GOT3 (cell line): Measurements from ENCODE around the gene CDRT4.
"Not testable (repeated sequence)": the region's sequence is repeated elsewhere in the genome, so short reads cannot be mapped to it uniquely, and the experiment has no call there.

Experiments used
- DNase-seq: peaks from one replicate; lab custom pipeline; 2025; ENCODE audit warnings: mixed read lengths; lab: John Stamatoyannopoulos, UW

CDRT4 gene

GRCh38 chr17:15467592-15467991 lies at the start of gene CDRT4:
TSS of gene CDRT4 (minus strand) at chr17:15467621. CDS start at chr17:15440238, 27,383 bp downstream.
- DNase-seq, result no peak

DNA sequence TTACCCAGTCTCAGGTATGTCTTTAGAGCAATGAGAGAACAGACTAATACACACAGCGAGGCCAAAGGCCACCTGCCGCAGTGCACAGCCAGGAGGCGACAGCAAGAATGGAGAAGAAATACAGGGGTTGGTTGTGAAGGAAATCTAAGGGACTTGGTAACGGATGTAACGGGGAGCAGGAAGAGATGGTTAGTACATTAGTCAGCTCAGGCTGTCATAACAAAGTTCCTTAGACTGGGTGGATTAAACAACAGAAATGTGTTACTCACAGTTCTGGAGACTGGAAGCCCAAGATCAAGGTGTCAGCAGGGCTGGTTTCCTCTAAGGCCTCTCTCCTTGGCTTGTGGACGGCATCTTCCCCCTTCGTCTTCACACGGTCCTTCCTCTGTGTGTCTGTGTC lies 48.7 kb upstream of the CDRT4 start:
- no peak for DNase-seq

DNA sequence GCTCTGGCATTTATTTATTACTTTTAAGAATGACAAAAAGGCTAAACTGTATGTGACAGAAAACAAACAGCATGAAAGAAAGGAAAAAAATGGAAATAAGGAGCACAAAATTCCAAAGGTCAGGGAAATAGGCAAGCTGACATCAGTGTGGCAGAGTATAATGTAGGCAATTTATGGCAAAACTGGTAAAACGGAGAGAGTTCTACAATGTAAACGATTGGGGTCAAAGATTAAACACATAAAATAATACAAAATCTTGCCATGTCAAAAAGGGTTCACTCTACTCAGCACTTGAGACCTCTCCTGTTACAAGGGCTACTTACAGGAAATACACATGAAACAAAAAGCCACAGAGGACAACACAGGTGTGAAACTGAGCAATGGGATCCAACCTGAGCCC lies 47.0 kb upstream of the CDRT4 start:
- DNase-seq, result no peak

DNA sequence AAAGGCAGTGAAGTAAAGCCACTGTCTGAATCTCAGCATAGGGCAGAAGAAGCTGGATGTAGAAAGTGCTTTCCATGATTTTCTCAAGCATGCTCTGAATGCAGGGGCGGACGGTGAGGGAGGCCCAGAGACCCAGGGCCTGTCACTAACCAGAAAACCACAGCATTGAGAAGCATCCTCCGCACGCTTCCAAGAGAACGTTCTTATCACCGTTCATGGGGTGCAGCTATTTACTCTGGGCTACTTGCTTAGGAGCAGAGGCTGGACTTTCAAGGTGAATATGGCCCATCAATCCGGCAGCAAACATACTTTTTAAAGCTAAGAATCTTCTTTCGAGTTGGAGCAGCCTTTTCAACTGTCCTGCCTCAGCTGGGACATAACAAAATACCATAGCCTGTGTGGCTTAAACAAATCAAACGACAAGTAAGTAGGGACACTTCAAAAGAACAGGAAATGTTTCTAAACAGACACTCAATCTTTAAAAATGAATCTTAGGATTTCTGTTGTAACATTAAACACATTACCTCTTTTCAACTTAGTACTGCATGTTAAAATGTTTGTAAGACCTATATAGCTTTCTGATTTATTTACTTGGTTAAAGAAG lies 46.5 kb upstream of the CDRT4 start:
- DNase-seq, result no peak

DNA sequence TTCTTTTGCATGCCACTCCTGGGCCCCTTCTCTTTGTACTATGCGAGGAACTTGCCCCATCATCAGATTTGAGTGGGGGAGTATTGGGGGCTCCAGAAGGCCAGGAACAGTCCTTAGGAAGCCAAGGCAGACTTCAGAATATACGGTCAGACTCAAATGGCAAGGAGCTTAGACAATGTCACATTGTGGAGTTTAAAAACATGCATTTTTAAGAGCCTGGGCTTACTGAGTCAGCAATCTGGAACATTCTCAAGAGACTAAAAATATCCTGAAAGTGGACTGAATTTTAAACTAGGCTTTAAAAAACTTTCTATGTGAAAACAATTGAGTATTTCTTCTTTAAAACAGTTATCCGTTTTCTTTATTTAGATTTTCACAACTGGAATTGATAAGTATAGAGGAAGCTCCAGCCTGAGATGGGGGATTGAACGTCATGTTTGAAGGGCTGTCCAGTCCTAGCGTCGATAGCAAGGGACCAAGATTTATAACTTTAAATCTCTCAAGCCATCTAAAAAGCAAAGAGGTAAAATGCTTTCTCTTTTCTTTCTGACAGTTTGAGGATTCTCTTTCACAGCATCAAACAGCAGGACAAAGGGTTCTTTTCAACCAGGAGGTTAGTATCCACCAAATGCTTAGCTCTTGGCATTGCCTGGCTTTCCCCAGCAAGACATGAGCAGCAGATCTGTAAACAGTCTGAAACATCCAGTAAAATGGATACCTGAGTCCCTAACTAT lies 45.8 kb upstream of the CDRT4 start:
- no peak for DNase-seq

GRCh38 chr17:15512071-15512709 lies 44.8 kb upstream of the CDRT4 start:
- no peak for DNase-seq

GRCh38 chr17:15511142-15511541 lies 43.7 kb upstream of the CDRT4 start:
- DNase-seq, result no peak

DNA sequence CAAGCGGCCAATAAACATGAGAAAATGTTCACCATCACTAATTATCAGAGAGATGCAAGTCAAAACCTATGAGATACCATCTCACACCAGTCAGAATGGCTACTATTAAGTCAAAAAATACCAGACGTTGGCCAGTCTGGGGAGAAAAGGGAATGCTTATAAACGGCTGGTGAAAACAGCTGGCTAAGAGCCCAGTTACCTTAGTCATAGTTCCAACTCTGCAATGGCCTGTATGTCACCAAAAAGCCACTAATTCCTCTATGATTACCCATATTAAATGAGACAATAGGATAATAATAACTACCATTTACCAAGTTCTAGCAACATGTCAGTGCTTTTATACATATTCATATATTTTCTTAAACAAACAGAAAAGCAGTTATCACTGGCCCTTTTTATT lies 42.9 kb upstream of the CDRT4 start:
- no peak for DNase-seq

DNA sequence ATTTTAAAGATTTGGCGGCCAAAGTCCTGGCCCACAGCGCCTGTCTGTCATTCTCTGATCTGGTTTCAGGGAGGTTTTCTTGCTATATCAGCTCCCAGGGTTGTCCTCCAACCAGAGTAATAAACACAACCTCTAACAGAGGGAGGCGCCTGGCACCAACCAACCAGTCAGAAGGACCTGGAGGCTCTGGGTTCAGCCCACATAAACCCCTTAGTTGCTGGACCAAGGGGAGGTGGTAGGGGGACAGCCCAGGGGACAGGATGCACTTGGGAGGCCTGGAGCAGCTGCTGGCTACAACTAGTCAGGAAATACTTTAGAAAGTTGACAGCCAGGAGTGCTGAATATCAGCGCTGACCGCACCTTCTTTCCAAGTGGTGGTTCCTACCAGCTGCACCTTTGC lies 41.7 kb upstream of the CDRT4 start:
- no peak for DNase-seq

DNA sequence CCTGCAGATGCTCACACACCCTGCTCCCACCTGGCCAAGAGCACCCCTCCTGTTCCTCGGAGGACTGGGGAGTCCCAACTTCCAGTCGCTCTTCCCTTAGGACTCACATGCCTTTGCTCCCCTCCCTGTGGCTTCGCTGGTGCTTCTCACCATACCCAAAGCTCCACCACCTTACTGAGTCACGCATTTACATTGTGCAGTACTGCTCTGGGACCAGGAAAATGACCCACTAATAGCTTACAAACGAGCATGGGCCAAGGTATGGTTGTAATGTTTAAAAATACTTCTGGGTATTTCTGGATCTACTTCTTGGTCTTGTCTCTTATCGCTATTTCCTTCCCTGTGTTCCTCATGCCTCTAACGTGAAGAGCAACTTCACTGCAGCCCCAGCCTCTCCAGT lies 41.0 kb upstream of the CDRT4 start:
- no peak for DNase-seq

DNA sequence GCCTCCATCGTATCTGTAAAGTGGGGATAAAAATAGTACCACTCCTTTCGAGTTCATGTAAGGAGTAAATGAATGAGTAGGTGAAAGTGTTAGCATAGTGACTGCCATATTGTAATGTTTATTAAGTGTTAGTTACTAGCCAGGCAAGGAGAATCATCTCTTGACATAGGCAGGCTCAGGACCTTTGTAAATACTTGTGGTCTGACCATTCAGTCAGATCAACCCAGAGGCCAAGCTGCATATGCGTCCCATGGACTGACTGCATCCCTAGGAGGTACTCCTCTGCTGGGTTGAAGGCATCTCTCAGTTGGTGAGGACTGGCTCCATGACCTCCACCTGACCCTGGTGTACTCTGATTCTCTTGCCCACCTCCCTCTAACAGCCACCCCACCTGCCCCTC lies 40.5 kb upstream of the CDRT4 start:
- DNase-seq, result no peak

GRCh38 chr17:15507001-15507400 lies 39.6 kb upstream of the CDRT4 start:
- DNase-seq, result no peak

- DNase-seq, result not testable (repeated sequence)
These were observed 38.3 kb upstream of the CDRT4 start for GRCh38 chr17:15505708-15506107.

GRCh38 chr17:15503731-15504130 lies 36.3 kb upstream of the CDRT4 start:
- no peak for DNase-seq

GRCh38 chr17:15502369-15503112 lies 35.1 kb upstream of the CDRT4 start:
- DNase-seq, result peak; percentile 60

- DNase-seq, result no peak
These were observed 34.4 kb upstream of the CDRT4 start for GRCh38 chr17:15501793-15502192.

GRCh38 chr17:15501282-15501681 lies 33.9 kb upstream of the CDRT4 start:
- no peak for DNase-seq

- no peak for DNase-seq
These were observed 30.7 kb upstream of the CDRT4 start for GRCh38 chr17:15498107-15498506.

- DNase-seq, result no peak
These were observed 29.6 kb upstream of the CDRT4 start for GRCh38 chr17:15496735-15497670.

DNA sequence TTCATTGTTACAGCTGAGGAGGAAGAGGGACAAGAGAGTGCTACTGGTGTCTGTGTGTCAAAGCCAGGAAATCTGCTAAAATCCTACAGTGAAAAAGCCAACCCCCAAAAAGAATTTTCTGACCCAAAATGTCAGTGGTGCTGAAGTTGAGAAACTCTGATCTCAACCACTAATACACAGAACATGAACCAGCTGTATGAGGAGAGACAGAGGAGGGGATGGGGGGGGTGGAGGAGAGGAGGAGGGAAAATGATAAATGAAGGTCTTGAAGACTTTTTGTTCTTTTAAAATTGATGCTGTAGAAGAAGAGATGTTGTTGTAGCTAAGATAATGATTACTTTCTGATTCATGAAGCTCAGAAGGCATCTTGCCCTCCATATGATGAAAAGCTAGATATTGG lies 27.4 kb upstream of the CDRT4 start:
- no peak for DNase-seq

DNA sequence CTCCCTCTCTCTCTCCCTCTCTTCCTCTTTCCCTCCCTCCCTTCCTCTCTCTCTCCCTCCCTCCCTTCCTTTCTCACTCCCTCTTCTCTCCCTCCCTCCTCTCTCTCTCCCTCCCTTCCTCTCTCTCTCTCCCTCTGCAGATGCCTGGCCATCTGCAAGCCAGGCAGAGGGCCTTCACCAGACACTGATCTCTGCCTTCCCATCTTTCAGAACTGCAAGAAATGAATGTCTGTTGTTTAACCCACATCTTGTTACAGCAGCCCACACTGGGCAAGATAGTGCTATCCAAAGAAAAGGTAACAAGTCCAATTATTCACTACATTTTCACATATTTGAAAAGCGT lies 26.2 kb upstream of the CDRT4 start:
- DNase-seq, result no peak
